Stimulated activated CD4-positive, alpha-beta T cell treated with anti-CD3 and anti-CD28 coated beads, Interleukin-2, amount 100 ng/mL, for 48 hours (primary cell): ENCODE measurements around the gene COL4A6.

Source experiments
- DNase-seq, 2 donors: peaks; one replicate each; pipeline ENCODE4 v3.0.0-alpha.2; 2020

COL4A6 gene

GRCh38 chrX:108268434-108269080 lies 169.7 kb downstream of the COL4A6 start:
- no peak for DNase-seq

DNA sequence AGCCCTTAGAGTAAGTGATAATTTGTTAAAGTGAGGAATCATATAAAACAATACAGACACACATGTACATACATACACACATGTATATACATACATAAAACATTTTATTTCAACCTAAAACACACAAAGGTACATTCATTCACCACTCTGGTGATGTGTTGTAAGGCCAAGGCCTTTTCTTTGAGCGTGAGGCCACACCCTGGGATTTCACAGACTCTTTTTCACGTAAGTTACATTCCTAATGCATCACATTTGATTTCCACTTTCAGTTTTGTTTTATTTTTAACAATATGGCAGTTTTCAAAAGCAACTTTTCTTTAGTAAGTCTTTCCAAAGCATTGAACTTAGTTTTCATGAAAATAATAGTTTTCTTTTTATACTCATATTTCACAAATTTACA lies 170.7 kb downstream of the COL4A6 start:
- no peak for DNase-seq

- no peak for DNase-seq
Measured at GRCh38 chrX:108264376-108264775, 173.8 kb downstream of the COL4A6 start.

DNA sequence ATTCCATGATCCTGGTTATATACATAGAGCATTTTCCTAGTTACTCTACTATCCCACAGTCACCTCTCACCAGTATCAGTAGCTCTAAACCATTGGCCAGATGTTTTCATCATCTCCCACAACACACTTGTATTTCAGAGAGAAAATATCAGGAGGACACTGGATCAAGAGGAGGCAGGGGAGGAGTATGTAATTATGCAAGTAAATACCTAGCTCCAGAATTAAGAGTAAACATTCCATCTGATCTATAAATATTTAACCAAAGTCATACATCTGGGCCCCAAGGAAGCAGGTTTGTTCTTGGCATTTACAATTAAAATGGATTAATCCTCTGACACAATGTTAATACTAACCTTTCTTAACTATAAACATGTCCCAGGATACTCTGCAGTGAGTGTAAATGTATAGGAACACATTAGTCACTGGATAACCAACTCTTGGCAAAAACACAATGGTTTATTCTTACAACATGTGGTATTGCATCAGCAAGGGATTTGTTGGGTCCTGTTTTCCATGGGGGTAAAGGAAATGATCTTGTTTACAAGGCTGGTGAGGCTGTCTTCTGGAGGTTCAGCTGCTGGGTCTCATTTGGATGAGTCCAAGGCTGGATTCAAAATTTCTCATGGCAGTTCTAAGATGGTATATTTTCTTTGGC lies 176.5 kb downstream of the COL4A6 start:
- no peak for DNase-seq

DNA sequence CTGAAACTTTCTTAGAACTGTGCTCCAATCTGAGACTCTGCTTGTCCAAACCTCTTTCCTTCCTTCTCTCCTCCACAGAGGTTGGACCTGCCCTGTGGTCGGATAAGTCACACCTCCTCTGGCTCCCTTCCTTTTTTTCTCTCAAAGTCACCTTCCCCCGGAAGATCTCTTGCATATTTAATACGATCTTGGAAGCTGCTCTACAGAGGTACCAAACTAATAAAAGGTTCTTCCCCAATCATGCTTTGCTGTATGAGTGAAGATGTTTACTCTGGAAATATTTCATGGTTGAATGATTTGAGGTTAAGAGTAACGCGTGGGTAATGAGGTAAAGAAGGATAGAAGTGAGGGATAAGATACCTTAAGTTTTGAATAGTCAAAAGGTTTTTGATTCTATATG lies 180.7 kb downstream of the COL4A6 start:
- DNase-seq: no peak

DNA sequence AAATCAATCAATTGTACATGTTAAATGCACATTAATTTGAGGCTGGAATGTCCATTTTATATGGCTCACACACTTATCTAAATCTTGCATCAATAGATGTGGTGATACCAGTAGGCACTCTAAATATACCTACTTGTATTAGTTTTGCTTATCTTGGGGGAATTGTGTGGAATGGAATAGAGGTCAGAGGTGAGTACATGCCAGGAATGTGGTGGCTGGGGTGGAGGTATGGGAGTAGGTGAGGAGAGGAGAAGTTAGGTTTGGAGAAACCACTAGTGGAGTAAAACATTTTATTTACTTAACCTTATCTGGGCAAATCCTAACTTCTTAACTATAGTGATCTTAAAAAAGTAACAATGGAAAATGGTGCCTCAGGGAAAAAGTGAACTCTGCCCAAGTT lies 183.6 kb downstream of the COL4A6 start:
- no peak for DNase-seq

- no peak for DNase-seq
Measured at GRCh38 chrX:108250654-108251579, 187.3 kb downstream of the COL4A6 start.

DNA sequence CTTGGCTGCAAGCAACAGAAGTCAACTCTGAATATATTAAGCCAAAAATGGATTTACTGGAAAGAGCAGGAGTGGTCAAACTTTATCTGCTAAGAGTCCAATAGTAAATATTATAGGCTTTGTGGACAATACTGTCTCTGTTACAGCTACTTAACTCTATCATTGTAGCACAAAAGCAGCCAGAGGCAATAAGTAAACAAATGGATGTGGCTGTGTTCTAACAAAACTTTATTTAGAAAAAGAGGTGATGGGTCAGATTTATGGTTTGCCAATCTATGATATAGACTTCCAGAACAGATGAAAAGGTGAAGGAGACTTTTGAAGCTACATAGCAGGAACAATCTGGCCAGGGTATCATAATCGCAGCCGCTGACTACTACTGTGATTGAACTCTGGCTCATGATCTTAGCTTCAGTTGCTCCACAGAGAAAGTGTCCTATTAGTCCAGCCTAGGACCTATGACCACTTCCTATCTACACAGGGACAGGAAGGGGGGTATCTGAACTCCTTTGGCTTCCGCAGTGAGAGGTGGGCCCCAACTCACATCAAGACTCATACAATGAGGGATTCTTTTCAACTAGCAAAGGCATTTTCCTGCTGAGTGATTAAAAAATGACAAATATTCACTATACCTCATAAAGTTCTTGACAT lies 191.8 kb downstream of the COL4A6 start:
- DNase-seq: no peak

DNA sequence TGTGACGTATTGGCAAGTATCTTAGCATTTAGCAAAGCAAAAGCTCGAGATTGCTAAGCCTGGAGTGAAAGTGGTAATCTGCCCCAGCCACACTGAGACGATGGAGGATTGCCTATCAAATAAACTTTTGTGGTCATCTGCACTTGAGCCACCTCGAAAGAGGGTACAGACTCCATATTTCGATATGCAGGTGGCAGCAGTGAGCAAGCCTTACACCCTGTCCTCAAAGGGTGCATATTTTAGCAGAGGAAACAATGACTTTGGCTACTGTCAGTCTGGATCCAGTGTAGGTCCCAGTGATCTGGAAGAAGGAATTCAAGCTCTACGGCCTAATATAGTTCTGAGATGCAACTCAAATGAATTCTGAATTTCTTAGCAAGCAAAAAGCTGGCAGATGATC lies 192.8 kb downstream of the COL4A6 start:
- DNase-seq: no peak

GRCh38 chrX:108235986-108236385 lies 202.2 kb downstream of the COL4A6 start:
- DNase-seq: no peak

DNA sequence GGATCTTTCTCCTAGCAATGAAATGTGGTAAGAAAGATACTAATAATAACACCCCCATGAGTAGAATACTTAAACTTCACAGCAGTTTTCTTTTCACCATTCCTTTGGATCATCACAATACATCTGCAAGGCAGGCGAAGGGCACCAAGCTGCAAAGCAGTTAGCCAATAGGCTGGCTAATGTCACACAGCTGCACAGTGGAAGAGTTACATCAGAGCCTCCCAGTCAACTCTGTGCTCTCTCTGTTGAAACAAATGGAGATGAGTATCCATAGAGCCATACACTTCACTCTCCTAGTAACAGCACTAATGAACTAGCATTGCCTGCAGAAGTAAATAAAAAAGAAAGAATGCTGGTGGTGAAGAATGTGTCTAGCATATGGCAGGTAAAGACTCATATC lies 207.6 kb downstream of the COL4A6 start:
- DNase-seq: no peak

GRCh38 chrX:108224727-108225621 lies 213.2 kb downstream of the COL4A6 start:
- no peak for DNase-seq

- no peak for DNase-seq
Measured at GRCh38 chrX:108224218-108224617, 214.0 kb downstream of the COL4A6 start.

GRCh38 chrX:108223585-108223984 lies 214.6 kb downstream of the COL4A6 start:
- no peak for DNase-seq

DNA sequence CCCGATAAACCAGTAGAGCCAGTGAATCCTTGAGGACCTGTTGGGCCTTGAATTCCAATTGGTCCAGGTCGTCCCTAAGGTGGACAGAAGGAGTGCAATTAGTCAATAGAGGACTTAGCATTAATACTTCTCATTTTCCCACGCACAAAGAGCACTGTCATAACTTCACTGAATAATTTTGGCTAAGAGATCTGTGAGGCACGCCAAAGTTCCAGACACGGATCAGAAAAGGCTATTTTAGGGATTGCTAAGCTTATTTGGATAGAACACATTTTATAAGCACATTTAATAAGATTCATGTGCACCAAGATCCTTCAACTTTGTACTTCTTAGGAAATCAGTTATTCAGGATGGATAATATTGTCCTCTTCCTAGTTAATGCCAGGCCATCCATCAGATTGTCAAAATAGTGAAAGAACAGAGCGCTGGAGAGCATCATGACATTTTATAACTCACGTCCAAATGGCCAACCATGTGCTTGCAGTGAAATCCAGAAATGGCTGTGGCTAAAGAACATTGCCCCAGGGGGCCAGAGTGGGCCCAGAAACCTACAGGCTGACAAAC lies 216.8 kb downstream of the COL4A6 start:
- DNase-seq: no peak

DNA sequence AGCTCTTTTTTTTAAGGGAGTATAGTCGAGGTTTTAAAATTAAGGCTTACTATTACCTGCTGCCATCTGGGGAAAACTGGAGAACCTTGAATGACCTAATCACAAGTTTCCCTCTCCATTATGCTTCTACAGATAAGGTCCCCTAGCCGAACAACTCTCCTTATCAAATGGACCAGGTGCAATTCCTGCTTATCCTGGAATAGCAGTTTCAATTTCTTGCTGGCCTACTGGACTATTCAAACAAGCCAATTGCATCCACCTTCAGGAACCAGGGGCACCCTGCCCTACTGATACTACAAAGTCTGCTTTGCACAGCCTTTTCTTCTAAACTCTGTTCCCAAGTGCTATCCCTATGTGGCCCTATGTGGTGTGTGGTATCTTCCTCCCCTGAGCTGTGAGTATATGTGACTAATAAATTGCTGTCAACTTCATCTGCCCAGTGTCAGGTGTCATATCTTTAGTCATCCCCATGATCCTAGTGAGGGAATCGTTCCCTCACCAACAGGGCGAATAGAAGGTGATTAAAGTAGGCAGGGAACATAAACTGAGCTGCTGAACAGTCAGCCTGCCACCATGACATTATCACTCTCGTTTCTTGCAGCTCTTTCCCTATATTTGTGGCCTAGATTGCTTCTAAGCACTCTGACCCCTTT lies 218.1 kb downstream of the COL4A6 start:
- DNase-seq: no peak

GRCh38 chrX:108217876-108218275 lies 220.3 kb downstream of the COL4A6 start:
- DNase-seq: no peak

- DNase-seq: no peak
Measured at GRCh38 chrX:108216919-108217571, 221.2 kb downstream of the COL4A6 start.

GRCh38 chrX:108216405-108216804 lies 221.8 kb downstream of the COL4A6 start:
- no peak for DNase-seq

GRCh38 chrX:108211301-108211700 lies 226.9 kb downstream of the COL4A6 start:
- no peak for DNase-seq
